Subcutaneous abdominal adipose tissue (tissue), 5 donors: ENCODE data around the gene CPN2.
A peak's percentile ranks its signal among the peaks of the same experiment; 100 is the strongest.

ENCODE experiments used
- H3K27ac ChIP-seq: one replicate; pipeline ENCODE4 v1.7.0; 2013; ENCODE audit warnings: low read depth, mild to moderate bottlenecking, inconsistent platforms, low read length, moderate library complexity
- H3K27me3 ChIP-seq, 5 donors: one replicate each; pipeline ENCODE4 v1.7.0; 2013; ENCODE audit warnings: low read length in 5 of 5, inconsistent platforms in 1 of 5; ENCODE audit not compliant: control insufficient read depth in 5 of 5, insufficient read depth in 4 of 5
- H3K36me3 ChIP-seq, 5 donors: one replicate each; pipeline ENCODE4 v1.7.0; 2013; ENCODE audit warnings: low read length in 5 of 5; ENCODE audit not compliant: control insufficient read depth in 5 of 5, insufficient read depth in 5 of 5
- H3K4me1 ChIP-seq, 5 donors: one replicate each; pipeline ENCODE4 v1.7.0; 2013; ENCODE audit warnings: low read length in 5 of 5, mild to moderate bottlenecking in 3 of 5, moderate library complexity in 1 of 5; ENCODE audit not compliant: control insufficient read depth in 5 of 5, insufficient read depth in 5 of 5
- H3K4me3 ChIP-seq, 5 donors: one replicate each; pipeline ENCODE4 v1.7.0; 2013; ENCODE audit warnings: low read length in 5 of 5, low read depth in 1 of 5
- H3K9ac ChIP-seq, 5 donors: one replicate each; pipeline ENCODE4 v1.7.0; 2013; ENCODE audit warnings: low read length in 5 of 5, mild to moderate bottlenecking in 4 of 5, moderate library complexity in 3 of 5
- H3K9me3 ChIP-seq, 5 donors: one replicate each; pipeline ENCODE4 v1.7.0; 2013; ENCODE audit warnings: low read length in 5 of 5; ENCODE audit not compliant: control insufficient read depth in 5 of 5
- donor health status: healthy.
- donor health status: healthy.
- donor health status: healthy.
- donor health status: healthy.
- donor health status: healthy.

CPN2 gene

DNA sequence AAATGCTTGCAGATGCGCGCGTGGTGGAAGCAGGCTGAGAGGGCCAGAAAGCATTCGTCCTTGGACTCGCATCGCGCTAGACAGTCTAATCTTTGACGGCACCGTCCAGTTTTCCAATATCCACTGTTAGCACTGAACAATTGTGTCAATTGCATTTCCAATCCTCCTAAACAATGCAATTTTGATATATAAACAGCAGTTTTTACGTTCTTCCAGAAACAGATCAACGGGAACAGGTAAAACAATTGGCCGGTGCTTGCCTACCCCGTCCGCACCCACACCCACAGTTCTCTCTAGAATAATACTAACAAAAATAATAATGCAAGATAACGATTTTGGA, 17.2 kb downstream of the CPN2 start:
- H3K9ac ChIP-seq = no peak overlapping the region

DNA sequence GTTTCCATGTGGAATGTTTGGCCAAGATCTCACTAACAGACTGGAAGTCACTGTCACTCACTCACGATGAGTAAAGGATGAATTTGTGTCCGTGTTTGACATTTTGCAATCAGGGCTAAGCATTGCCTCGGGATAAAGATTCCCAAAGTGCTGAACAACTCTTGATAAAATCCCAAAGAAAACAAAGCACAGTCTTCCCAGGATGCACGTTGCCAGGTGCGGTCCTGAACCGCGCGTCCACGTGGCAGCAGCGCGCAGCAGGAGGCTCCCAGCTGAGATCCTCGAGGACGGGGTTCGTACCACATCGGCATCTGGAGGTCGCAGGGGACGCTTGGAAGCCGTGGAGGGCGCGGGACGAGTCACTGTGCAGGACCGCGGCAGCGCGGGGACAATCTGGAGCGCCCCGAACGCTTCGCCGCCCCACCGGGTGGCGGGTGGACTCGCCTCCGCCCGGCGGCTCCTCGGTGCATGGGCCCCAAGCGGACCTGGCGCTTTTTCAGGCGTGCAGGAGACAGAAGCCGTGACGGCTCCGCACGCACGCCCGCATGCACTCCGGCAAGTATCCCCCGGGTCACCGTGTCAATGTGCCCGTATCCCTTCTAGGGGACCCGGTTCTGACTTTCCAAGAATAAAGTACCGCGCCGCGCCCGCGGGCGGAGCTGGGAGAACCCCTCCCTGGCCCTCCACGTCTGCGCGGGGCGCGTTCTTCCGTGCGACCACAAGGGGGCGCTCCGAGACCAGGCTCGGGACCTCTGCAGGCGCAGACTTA, 17.7 kb downstream of the CPN2 start:
- Histone ChIP-seq H3K9ac (peak overlapping the region in 1 of 5 donors; percentile 35), H3K9me3 (no peaks in the 10 kb centered on the region), H3K27me3 (peaks cover 0 to 19% (median 5%) of the 10 kb centered on the region in 5 donors), H3K27ac (no peak overlapping the region), H3K36me3 (no peaks in the 10 kb centered on the region), H3K4me1 (peaks cover 0 to 45% (median 25%) of the 10 kb centered on the region in 5 donors), H3K4me3 (peak overlapping the region in 4 of 5 donors; percentile 35 to 63 (median 47))

More for the DNA sequence above, 17.2 kb downstream of the CPN2 start:
- H3K27me3 ChIP-seq = peaks cover 0 to 19% (median 5%) of the 10 kb centered on the region in 5 donors
- H3K27ac ChIP-seq = no peak overlapping the region
- no peaks in the 10 kb centered on the region for H3K9me3 ChIP-seq
- H3K4me3 ChIP-seq = no peak overlapping the region
- no peaks in the 10 kb centered on the region for H3K36me3 ChIP-seq
- H3K4me1 ChIP-seq = peaks cover 0 to 45% (median 25%) of the 10 kb centered on the region in 5 donors

DNA sequence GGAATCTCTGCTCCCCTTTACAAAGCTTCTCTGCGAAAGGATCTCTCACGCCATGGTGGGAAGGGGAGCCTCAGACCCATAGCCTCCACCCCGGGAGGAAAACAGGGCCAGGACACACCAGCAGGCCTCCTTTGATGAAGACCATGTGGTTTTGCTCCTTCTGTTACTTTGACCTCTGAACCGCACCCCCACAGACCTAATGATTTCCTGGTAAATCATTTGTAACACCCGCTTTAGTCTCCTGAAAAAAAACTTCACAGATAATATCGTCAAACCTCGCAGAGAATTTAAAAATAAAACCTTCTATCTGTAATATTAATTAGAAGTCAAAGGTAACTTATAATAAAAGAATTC, 18.3 kb downstream of the CPN2 start:
- H3K4me1 ChIP-seq = peaks cover 0 to 39% (median 21%) of the 10 kb centered on the region in 5 donors
- no peak overlapping the region for H3K4me3 ChIP-seq
- peaks cover 0 to 20% (median 5%) of the 10 kb centered on the region in 5 donors for H3K27me3 ChIP-seq
- H3K36me3 ChIP-seq = no peaks in the 10 kb centered on the region
- H3K9ac ChIP-seq = no peak overlapping the region
- H3K9me3 ChIP-seq = no peaks in the 10 kb centered on the region
- H3K27ac ChIP-seq = no peak overlapping the region

DNA sequence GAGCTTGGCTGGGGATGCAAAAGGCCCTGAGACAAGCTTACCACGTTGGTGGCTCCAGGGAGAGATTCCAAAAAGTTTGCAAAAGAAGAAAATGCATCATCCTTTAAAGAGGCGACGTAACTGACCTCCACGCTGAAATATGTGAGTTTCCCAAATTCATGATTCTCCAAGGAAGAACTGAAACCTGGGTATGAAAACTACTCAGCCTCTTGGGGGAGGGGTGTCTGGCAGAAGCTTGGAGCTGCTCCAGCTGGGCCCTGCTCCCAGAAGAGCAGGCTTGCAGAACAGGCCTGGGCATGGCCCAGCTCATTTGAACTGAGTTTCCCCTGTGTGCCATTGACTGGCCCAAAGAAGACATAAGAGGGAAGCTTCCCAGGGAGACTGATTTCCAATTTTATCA, 20.5 kb downstream of the CPN2 start:
- no peak overlapping the region for H3K9ac ChIP-seq
- no peaks in the 10 kb centered on the region for H3K9me3 ChIP-seq
- H3K27me3 ChIP-seq = peaks cover 0 to 33% (median 16%) of the 10 kb centered on the region in 5 donors
- no peak overlapping the region for H3K4me3 ChIP-seq
- H3K4me1 ChIP-seq = peaks cover 0 to 24% (median 13%) of the 10 kb centered on the region in 5 donors
- H3K36me3 ChIP-seq = no peaks in the 10 kb centered on the region
- H3K27ac ChIP-seq = no peak overlapping the region

DNA sequence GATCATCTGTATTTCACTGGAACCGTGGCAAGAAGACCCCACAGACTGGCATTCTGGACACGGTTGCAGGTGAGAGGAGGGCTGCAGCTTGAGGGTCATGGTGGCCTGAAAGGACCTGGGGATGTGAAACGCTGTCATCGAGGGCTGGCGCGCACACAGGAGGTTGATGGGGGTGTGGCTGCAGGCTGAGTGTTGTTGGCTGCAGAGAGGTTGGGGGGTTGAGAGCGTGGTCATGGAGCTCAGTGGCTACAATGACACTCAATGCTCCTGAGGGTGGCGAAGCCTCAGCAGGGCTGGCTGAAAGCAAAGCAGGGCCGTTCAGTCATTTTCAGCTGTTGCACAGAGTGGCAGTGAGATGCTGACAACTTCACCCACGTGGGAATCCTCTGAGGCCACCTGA, 21.0 kb downstream of the CPN2 start:
- no peak overlapping the region for H3K4me3 ChIP-seq
- no peak overlapping the region for H3K9ac ChIP-seq
- H3K9me3 ChIP-seq = no peaks in the 10 kb centered on the region
- H3K36me3 ChIP-seq = no peaks in the 10 kb centered on the region
- peaks cover 0 to 37% (median 16%) of the 10 kb centered on the region in 5 donors for H3K27me3 ChIP-seq
- no peak overlapping the region for H3K27ac ChIP-seq
- peaks cover 0 to 24% (median 13%) of the 10 kb centered on the region in 5 donors for H3K4me1 ChIP-seq

DNA sequence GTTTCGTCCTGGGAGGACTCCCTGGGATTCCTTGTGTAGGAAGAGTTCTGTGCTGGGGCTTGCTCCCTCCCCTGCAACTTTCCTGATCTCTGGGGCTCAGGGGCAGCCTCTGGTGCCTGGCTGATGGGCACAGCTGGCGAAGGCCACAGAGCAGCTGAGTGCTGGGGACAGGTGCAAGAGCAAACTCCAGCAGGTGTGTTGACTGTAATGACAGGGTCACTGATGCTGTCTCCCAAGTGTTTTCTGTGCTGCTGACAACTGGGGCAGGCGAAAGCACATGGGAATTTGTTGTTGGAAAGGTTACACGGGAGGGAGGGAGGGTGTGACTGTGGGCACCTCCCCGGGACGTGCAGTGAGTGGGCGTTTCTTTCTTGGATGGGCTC, 21.6 kb downstream of the CPN2 start:
- no peak overlapping the region for H3K27ac ChIP-seq
- H3K4me3 ChIP-seq = no peak overlapping the region
- no peaks in the 10 kb centered on the region for H3K9me3 ChIP-seq
- peaks cover 0 to 24% (median 13%) of the 10 kb centered on the region in 5 donors for H3K4me1 ChIP-seq
- no peak overlapping the region for H3K9ac ChIP-seq
- peaks cover 0 to 42% (median 16%) of the 10 kb centered on the region in 5 donors for H3K27me3 ChIP-seq
- H3K36me3 ChIP-seq = no peaks in the 10 kb centered on the region

DNA sequence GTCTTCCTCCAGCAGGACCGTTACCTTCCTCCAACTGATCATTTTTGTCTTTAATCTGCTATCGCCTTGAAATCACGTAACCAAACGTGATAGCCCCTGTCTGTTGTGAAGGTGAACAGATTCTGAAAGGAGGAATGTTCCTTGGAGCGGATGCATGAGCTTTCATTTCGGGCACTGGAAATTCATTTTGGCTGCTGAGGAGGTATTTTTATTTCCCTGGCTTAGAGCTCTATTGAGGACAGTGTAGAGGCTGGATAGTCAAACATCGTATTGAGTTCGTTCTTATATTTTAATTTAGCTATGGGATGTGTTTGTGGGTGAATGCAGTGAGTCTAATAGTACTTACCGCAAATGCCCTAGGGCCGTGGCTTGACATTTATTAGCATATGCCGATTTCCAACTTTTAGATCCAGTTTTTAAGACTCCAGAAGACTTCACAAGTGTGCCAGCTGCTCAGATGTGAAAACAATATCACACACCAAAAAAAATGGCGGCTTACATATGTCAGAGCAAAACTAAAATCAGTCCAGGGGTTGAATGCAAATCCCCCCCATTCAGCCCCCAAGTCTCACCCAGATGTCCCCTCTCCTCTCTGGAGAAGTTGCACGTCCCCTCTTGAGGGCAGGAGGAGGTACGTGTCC, 22.1 kb downstream of the CPN2 start:
- peaks cover 0 to 44% (median 17%) of the 10 kb centered on the region in 5 donors for H3K27me3 ChIP-seq
- H3K4me3 ChIP-seq = no peak overlapping the region
- H3K36me3 ChIP-seq = no peaks in the 10 kb centered on the region
- H3K9me3 ChIP-seq = no peaks in the 10 kb centered on the region
- H3K27ac ChIP-seq = no peak overlapping the region
- no peak overlapping the region for H3K9ac ChIP-seq
- H3K4me1 ChIP-seq = peaks cover 0 to 28% (median 18%) of the 10 kb centered on the region in 5 donors

DNA sequence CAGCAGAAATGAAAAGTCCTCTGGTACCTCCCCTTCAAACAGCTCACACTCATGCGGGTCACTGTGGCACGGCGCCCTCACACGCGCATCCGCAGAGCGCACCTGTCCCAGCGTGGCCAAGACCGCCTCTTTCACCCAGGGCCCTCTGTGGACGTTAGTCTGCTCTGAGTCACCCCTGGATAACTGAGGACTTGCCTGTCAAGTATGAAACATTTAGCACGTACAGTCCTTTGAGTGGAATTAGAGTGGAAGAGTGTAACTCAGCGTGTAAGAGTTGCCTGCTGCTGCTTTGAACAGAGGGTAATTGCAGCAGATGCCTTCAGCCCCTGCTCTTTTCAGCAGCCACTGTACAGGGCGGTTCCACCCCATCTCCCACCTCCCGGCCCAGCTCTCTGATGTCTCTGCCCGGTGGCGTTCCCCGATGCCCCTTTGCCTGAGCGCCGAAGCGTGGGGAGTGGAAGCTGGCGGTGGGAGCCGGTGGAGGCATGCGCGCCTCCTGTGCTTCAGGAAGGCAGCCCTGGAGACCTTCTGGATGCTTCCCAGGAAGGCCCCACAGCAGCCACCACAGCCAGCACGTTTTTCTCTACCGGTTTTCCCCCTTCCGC, 23.0 kb downstream of the CPN2 start:
- H3K4me1 ChIP-seq = peaks cover 0 to 26% (median 17%) of the 10 kb centered on the region in 5 donors

DNA sequence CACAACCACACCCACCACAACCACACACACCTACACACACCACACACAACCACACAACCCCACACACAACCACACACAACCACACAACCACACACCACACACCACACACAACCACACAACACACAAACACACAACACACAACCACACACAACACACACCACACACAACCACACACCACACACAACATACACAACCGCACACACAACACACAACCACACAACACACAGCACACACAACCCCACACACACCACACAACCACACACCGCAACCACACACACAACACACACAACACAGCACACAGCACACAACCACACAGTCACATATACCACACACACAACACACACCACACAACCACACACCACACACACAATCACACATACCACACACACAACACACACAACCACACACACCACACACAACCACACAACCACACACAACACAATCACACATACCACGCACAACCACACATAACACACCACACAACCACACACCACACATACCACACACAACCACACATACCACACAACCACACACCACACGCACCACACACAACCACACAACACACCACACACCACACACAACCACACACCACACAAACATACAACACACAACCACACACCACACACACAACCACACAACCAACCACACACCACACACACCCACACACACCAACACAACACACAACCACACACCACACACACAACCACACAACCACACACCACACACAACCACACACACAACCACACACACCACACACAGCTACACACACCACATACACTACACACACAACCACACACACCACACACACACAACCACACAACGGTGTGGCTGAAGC, 23.7 kb downstream of the CPN2 start:
- no peak overlapping the region for H3K9ac ChIP-seq
- peaks cover 0 to 37% (median 14%) of the 10 kb centered on the region in 5 donors for H3K27me3 ChIP-seq
- peaks cover 0 to 24% (median 19%) of the 10 kb centered on the region in 5 donors for H3K4me1 ChIP-seq
- H3K27ac ChIP-seq = no peak overlapping the region
- H3K36me3 ChIP-seq = no peaks in the 10 kb centered on the region
- H3K9me3 ChIP-seq = no peaks in the 10 kb centered on the region
- no peak overlapping the region for H3K4me3 ChIP-seq

More for the DNA sequence above, 23.0 kb downstream of the CPN2 start:
- peaks cover 0 to 41% (median 14%) of the 10 kb centered on the region in 5 donors for H3K27me3 ChIP-seq
- no peak overlapping the region for H3K27ac ChIP-seq
- H3K36me3 ChIP-seq = no peaks in the 10 kb centered on the region
- no peak overlapping the region for H3K4me3 ChIP-seq
- H3K9me3 ChIP-seq = no peaks in the 10 kb centered on the region
- no peak overlapping the region for H3K9ac ChIP-seq
